Activated naive CD4-positive, alpha-beta T cell (primary cell): Measurements from ENCODE around the gene ELP4.
"Not testable (repeated sequence)": the region's sequence is repeated elsewhere in the genome, so short reads cannot be mapped to it uniquely, and the experiment has no call there.

Experiments
- DNase-seq, 4 experiments: peaks; one replicate each; lab custom pipeline; 2025; lab: John Stamatoyannopoulos, UW

The ELP4 gene

GRCh38 chr11:31645747-31646146 is 136.2 kb downstream of the ELP4 start:
- DNase-seq, result no peak

- DNase-seq, result no peak
Measured at GRCh38 chr11:31646216-31646615, 136.6 kb downstream of the ELP4 start.

- no peak for DNase-seq
Measured at GRCh38 chr11:31649129-31649966, 139.8 kb downstream of the ELP4 start.

- DNase-seq, result no peak
Measured at GRCh38 chr11:31651208-31651607, 141.6 kb downstream of the ELP4 start.

- DNase-seq, result no peak
Measured at GRCh38 chr11:31651822-31652221, 142.3 kb downstream of the ELP4 start.

- DNase-seq, result no peak
Measured at GRCh38 chr11:31652528-31652927, 143.0 kb downstream of the ELP4 start.

GRCh38 chr11:31655483-31655882 is 145.9 kb downstream of the ELP4 start:
- DNase-seq, result no peak

GRCh38 chr11:31656051-31656450 is 146.5 kb downstream of the ELP4 start:
- DNase-seq, result no peak

- no peak for DNase-seq
Measured at GRCh38 chr11:31657091-31657490, 147.5 kb downstream of the ELP4 start.

- DNase-seq, result no peak
Measured at GRCh38 chr11:31664129-31664528, 154.6 kb downstream of the ELP4 start.

GRCh38 chr11:31664954-31665353 is 155.4 kb downstream of the ELP4 start:
- no peak for DNase-seq

GRCh38 chr11:31671681-31672080 is 162.1 kb downstream of the ELP4 start:
- no peak for DNase-seq

- not testable (repeated sequence) for DNase-seq
Measured at GRCh38 chr11:31673108-31673507, 163.5 kb downstream of the ELP4 start.

GRCh38 chr11:31676280-31676982 is 166.9 kb downstream of the ELP4 start:
- no peak for DNase-seq

GRCh38 chr11:31680770-31681169 is 171.2 kb downstream of the ELP4 start:
- DNase-seq, result no peak

- DNase-seq, result no peak
Measured at GRCh38 chr11:31687256-31687655, 177.7 kb downstream of the ELP4 start.

GRCh38 chr11:31687861-31688260 is 178.3 kb downstream of the ELP4 start:
- DNase-seq, result no peak

- DNase-seq, result no peak
Measured at GRCh38 chr11:31689559-31689958, 180.0 kb downstream of the ELP4 start.

GRCh38 chr11:31690041-31690440 is 180.5 kb downstream of the ELP4 start:
- no peak for DNase-seq

- DNase-seq, result no peak
Measured at GRCh38 chr11:31690516-31690915, 180.9 kb downstream of the ELP4 start.

- no peak for DNase-seq
Measured at GRCh38 chr11:31692466-31692865, 182.9 kb downstream of the ELP4 start.

- DNase-seq, result not testable (repeated sequence)
Measured at GRCh38 chr11:31697049-31697448, 187.5 kb downstream of the ELP4 start.

- no peak for DNase-seq
Measured at GRCh38 chr11:31699066-31699465, 189.5 kb downstream of the ELP4 start.
